Posterior cingulate gyrus (tissue), 11 donors: ENCODE measurements around the gene CAB39L.

Experiments used
- DNase-seq, 10 donors: peaks; one replicate each; pipeline versions ENCODE4 v3.0.0 to v3.0.0-alpha.2; 2020 to 2021; ENCODE audit warnings: mixed read lengths in 3 of 10
- intact Hi-C: fragments of 100-400 bp; cut with DNase I; formaldehyde crosslinking; loops from one replicate; pipeline ENCODE4 v1.15.1; 2023

Gene CAB39L

GRCh38 chr13:49403996-49404702 lies 39.7 kb downstream of the CAB39L start:
- no peak for DNase-seq
- intact Hi-C loops = no loop called here

DNA sequence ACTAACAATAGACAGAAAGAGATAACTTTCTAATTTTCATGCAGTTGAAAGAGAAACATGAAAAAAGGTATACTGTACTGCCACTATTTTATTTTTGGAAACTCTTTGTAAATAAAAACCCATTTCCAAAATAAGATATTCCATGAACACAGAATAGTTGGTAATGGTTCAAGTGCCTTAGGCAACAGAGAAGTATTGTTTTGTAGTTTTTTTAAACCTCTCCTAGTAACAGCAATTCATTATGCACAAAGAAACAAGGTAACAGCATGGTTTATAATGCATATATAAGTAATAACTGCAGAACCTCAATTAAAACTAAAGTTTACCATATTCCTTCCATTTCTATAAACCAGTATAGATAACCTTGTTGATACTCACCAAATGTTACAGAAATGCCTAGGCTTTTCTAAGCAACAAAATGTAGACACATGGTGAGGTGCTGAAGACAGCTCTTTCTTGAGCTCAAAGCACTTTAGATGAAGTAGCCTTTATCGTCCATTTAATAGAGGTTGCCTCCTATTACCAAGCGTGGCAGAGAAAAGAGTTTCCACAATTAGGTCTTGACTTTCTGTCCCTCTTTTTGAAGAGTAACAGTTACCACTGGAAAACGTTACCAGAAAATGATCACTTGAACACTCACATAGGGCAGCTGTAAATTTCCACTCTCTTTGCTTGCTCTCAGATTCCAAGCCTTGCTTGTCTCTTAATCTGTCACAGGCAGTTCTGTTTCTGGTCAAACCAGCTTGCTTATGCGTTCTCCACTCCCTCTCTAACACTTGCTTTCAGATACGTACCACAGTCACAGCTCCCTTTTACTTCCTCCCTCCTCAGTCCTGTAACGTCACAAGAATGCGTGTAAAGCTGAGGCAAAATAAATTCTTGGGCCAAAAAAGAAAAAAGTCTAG lies 42.9 kb downstream of the CAB39L start:
- DNase-seq = no peak
- intact Hi-C loops = no loop called here

DNA sequence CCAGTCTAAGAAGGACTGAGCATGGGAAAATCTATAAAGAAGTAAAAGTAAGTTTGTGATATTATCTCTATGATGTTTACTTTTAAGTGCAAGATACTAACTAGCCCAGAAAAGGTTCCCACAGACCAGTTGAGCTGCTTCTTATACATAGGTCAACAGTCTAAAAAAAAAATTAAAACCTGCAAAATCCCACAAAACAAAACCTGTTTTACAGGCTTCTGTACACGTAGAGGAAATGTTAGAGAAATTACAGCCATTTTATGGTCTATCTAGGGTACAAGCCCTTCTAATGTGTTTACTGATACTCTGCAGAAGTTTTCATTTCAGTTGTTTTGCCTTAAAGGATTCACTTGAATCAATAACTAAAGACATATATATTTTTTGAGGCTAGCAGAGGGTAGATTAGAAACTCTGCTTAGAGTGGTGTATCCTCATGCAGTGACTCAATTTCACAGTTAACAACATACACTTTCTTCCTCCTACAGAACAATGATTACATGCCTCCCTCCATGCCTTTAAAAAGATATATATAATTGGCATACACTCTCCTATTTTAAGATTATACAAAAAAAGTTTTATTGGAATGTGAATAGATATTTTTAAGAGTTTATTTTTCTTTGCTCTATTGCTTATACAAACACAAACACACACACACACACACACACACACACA lies 43.9 kb downstream of the CAB39L start:
- no peak for DNase-seq
- intact Hi-C loops = no loop called here

GRCh38 chr13:49395878-49396380 lies 47.9 kb downstream of the CAB39L start:
- intact Hi-C loops = no loop called here
- DNase-seq = no peak

DNA sequence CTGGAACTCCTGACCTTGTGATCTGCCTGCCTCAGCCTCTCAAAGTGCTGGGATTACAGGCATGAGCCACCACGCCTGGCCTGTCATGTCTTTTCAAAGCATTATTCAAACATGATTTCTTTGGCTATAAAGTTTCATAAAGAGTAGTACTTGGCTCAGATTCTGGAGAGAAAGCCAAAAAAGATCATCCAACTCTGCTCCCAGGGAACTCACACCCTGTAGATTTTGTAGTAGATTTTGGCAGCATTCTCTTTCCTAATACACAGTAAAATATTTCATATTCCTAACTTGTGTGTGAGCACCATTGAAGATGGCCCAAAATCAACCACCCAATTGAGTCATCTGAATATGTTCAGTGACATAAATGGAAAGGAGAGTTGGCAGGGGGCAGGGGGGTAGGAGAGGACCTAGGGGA lies 48.4 kb downstream of the CAB39L start:
- intact Hi-C loops = no loop called here
- DNase-seq = no peak

DNA sequence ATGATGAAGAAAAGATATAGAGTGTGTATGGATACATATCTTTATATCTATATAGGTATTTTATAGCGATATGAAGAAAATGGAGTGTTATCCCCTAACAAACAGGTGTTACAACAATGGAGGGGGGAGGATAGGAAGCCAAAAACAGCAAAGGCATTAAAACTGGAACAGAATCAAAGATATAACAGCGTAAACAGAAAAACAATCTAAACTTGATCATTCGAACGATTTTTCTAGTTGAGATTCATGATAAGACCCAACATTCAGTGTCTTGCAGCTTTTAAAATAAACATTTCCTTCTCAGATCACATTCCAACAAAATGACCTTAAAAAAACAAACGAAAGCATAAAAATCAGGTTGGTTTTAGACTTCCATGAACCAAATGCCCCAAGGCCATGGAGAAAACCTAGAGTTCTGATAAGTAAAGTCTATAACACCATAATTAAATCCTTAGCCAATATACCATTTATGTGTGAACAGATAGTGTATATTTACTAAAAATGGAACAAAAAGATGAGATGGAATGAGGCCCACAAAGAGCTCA lies 55.7 kb downstream of the CAB39L start:
- intact Hi-C loops = no loop called here
- no peak for DNase-seq

GRCh38 chr13:49386664-49387063 lies 57.2 kb downstream of the CAB39L start:
- DNase-seq = peak in 1 of 10 donors; percentile 36
- intact Hi-C loops = no loop called here

- DNase-seq = no peak
- intact Hi-C loops = no loop called here
Observed at GRCh38 chr13:49376121-49376520, 67.7 kb downstream of the CAB39L start.

- DNase-seq = no peak
Observed at GRCh38 chr13:49374585-49375290, 69.1 kb downstream of the CAB39L start.

GRCh38 chr13:49373716-49374115 lies 70.1 kb downstream of the CAB39L start:
- intact Hi-C loops = no loop called here
- DNase-seq = no peak

More at GRCh38 chr13:49374585-49375290, 69.1 kb downstream of the CAB39L start:
- intact Hi-C loops = no loop called here

GRCh38 chr13:49371943-49372613 lies 71.8 kb downstream of the CAB39L start:
- intact Hi-C loops = no loop called here
- peak in 1 of 10 donors; percentile 29 for DNase-seq

GRCh38 chr13:49370371-49370770 lies 73.5 kb downstream of the CAB39L start:
- intact Hi-C loops = no loop called here
- peak in 1 of 10 donors; percentile 20 for DNase-seq

- intact Hi-C loops = no loop called here
- DNase-seq = peak in 2 of 10 donors; percentile 28 to 49
Observed at GRCh38 chr13:49369866-49370265, 74.0 kb downstream of the CAB39L start.

DNA sequence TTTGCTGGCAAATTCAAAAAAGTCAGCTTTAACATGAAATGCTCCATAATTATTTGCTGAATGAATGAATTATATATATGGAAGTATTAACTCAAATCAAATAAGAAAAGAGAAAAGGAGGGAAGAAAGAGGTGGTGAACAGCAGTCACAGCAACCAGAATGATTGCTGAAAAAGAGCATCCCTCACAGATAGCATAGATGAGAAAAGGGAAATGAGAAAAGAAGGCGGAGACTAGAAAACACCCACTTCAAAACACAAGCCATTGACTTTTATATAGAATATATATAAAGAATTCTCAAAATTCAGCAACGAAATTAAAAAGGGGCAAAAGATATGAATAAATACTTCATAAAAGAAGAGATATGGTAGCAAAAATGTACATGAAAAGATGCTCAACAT lies 75.2 kb downstream of the CAB39L start:
- no peak for DNase-seq
- intact Hi-C loops = no loop called here

DNA sequence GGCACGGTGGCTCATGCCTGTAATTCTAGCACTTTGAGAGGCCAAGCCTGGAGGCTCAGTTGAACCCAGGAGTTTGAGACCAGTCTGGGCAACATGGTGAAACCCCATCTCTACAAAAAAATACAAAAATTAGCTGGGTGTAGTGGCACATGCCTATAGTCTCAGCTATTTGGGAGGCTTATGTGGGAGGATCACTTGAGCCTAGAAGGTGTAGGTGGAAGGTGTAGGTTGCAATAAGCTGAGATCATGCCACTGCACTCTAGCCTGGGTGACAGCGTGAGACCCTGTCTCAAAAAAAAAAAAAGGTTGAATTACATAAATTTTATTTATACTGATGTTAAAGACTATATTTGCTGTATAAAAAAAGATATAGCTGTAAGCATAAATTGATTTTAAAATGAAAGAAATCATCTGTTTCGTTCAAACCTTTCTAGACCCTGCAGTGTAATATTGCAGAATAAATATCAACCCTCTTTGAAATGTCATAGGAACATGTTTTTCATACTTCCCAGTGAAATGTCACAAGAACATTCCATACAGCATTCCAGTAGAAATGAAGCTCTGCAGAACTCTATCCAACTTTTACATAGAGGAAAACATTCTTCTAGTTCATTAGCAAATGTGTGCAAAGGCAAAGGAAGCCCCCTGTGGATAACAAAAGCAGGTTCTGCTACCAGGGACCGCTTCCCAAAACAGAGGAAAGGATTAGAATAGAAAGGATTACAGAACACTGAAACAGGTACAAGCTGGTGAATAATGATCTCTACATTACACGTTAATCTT lies 76.0 kb downstream of the CAB39L start:
- DNase-seq = no peak
- intact Hi-C loops = no loop called here

DNA sequence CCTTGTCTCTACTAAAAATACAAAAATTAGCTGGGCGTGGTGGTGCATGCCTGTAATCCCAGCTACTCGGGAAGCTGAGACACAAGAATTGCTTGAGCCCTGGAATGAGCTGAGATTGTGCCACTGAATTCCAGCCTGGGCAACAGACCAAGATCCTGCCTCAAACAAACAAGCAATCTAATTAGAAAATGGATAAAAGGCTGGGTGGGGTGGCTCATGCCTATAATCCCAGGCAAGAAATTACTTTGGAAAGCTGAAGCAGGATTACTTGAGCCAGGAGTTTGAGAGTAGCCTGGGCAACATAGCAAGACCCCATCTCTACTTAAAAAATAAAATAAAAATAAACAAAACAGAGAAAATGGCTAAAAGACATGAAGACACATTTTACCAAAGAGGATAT lies 77.0 kb downstream of the CAB39L start:
- intact Hi-C loops = no loop called here
- no peak for DNase-seq

DNA sequence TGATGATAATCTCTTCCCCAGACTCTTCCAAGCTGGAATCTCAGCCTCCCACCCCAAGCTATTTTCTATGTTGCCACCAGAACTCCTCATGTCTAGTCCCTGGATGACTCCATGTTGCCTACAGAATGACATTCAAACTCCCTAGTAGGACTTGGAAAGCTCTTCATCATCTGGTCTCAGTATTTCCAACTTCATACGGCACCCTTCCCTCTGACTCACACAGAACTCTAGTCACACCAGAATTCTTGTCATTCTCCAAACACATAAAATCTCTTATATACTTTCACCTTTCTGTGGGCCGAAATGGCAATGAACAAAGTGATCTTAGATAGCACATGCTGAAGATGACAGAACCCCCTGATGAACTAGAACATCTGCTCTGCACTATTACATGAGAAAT lies 86.2 kb downstream of the CAB39L start:
- DNase-seq = no peak
- intact Hi-C loops = no loop called here

DNA sequence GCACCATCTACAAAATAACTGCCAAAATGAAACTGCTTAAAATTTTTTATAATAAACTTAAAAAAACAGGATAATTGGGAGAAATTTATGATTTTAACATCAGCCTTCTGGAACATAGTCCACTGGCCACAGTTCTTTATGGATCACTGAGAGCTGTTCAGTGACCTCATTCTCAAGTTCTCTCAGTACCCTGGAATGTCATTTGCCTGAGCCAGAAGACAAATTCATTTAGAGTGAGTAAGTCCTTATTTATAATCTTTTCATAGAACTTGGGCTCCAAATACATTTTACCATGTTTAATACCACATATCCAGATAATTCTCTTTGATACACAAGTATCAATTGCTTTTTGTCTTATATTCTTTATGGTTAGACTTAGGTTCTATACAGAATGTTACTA lies 87.6 kb downstream of the CAB39L start:
- no peak for DNase-seq
- intact Hi-C loops = no loop called here

- DNase-seq = no peak
- intact Hi-C loops = no loop called here
Observed at GRCh38 chr13:49354719-49355118, 89.1 kb downstream of the CAB39L start.
